HepG2 (cell line): ENCODE results near the gene ADCK2. TPM values are rescaled to one million over a fixed set of nuclear protein-coding genes. Genes with fewer than 3 reads are reported as not detected.

Source experiments
- ATAC-seq: fragments of 200-7000 bp; cut with Tn5 transposase; 3 replicates; pipeline ENCODE4 v1.9.1; 2020; ENCODE audit warnings: mild to moderate bottlenecking, moderate library complexity
- BruUV-seq: library from RNA; stranded (reverse); fragments of 400-500 nt; replicated peaks from 2 replicates; lab custom pipeline; 2021; lab: Mats Ljungman, UMichigan
- CTCF ChIA-PET: fragments of 300-600 bp; formaldehyde crosslinking; extraction: SDS; loops from one replicate; lab custom pipeline; 2021; ENCODE audit warnings: low total read pairs, inconsistent platforms, low intra/inter-chr PET ratio; lab: Yijun Ruan, JAX
- POLR2A ChIA-PET: fragments of 350-600 bp; sonication (Branson Sonifier 250); formaldehyde crosslinking; loops from one replicate; lab custom pipeline; 2020; ENCODE audit warnings: antibody characterized with exemption, inconsistent platforms; lab: Yijun Ruan, JAX
- DNase-seq: peaks from one replicate; pipeline ENCODE4 v3.0.0-alpha.2; 2015; ENCODE audit warnings: low spot score
- FAIRE-seq: peaks from 3 replicates; lab custom pipeline; 2011; peaks lifted over from hg19 to GRCh38; lab: Jason Lieb, UNC
- H2AFZ ChIP-seq: one replicate; pipeline ENCODE4 v1.6.1; 2011; ENCODE audit warnings: low read length, inconsistent platforms
- H3K27ac ChIP-seq: fragments of 300-600 bp; 3 replicates; pipeline ENCODE4 v1.8.0; 2011; ENCODE audit warnings: mixed run types, mild to moderate bottlenecking, mixed read lengths, low read length, inconsistent platforms; ENCODE audit not compliant: insufficient read depth; ENCODE audit errors: extremely low read length
- H3K27me3 ChIP-seq, 2 experiments: fragments of 200-600 bp in 1 of 2; 2 replicates in 1 of 2; 3 replicates in 1 of 2; pipeline versions ENCODE4 v1.6.0 to v1.8.0; 2011; ENCODE audit warnings: low read length in 2 of 2, mild to moderate bottlenecking in 2 of 2, moderate library complexity in 2 of 2, inconsistent platforms in 1 of 2; ENCODE audit not compliant: insufficient read depth in 2 of 2, control insufficient read depth in 1 of 2
- H3K36me3 ChIP-seq, 2 experiments: fragments of 200-600 bp in 1 of 2; replicated peaks in 1 of 2; 2 replicates in 1 of 2; 3 replicates in 1 of 2; pipeline versions ENCODE4 v1.5.1 to v1.8.0; 2011; ENCODE audit warnings: low read length in 2 of 2, inconsistent platforms in 1 of 2; ENCODE audit not compliant: insufficient read depth in 2 of 2, control insufficient read depth in 1 of 2
- H3K4me1 ChIP-seq: 2 replicates; pipeline ENCODE4 v1.5.1; 2012; ENCODE audit warnings: low read length, inconsistent platforms; ENCODE audit not compliant: insufficient read depth
- H3K4me2 ChIP-seq: 2 replicates; pipeline ENCODE4 v1.6.0; 2011; ENCODE audit warnings: low read depth, low read length, inconsistent platforms
- H3K4me3 ChIP-seq, 3 experiments: fragments of 200-600 bp in 1 of 3; sonication (generic), shearing (Covaris generic) in 1 of 3; replicated peaks in 1 of 3; 2 replicates each; pipeline ENCODE4 v1.5.1; 2011 to 2016; ENCODE audit warnings: low read length in 3 of 3, inconsistent platforms in 2 of 3, low read depth in 2 of 3, mild to moderate bottlenecking in 2 of 3, control low read depth in 1 of 3, mixed read lengths in 1 of 3; ENCODE audit not compliant: insufficient read depth in 1 of 3
- H3K79me2 ChIP-seq: one replicate; pipeline ENCODE4 v1.6.1; 2011; ENCODE audit warnings: low read length, inconsistent platforms; ENCODE audit not compliant: insufficient read depth
- H3K9ac ChIP-seq: 2 replicates; pipeline ENCODE4 v1.6.0; 2011; ENCODE audit warnings: mild to moderate bottlenecking, low read depth, low read length, inconsistent platforms; ENCODE audit not compliant: insufficient read depth
- H3K9me3 ChIP-seq: 2 replicates; pipeline ENCODE4 v1.5.1; 2012; ENCODE audit warnings: mild to moderate bottlenecking, low read length
- H4K20me1 ChIP-seq: 2 replicates; pipeline ENCODE4 v1.6.0; 2011; ENCODE audit warnings: inconsistent platforms, mild to moderate bottlenecking, low read length, moderate library complexity; ENCODE audit not compliant: insufficient read depth
- DNMT3B ChIP-seq: conservative IDR thresholded peaks from 2 replicates; pipeline ENCODE4 v1.6.1; 2016; ENCODE audit warnings: missing biosample characterization, control low read depth
- KDM1A ChIP-seq: IDR thresholded peaks from 2 replicates; pipeline ENCODE4 v1.6.1; 2016; ENCODE audit warnings: missing compliant biosample characterization
- SOX5 ChIP-seq: IDR thresholded peaks from 2 replicates; pipeline ENCODE4 v1.6.1; 2016; ENCODE audit warnings: borderline replicate concordance
- STAG1 ChIP-seq: sonication (generic); formaldehyde crosslinking; IDR thresholded peaks from 2 replicates; pipeline ENCODE4 v1.4.0; 2020; ENCODE audit warnings: missing genetic modification reagents
- STAT5B ChIP-seq: sonication (generic); formaldehyde crosslinking; IDR thresholded peaks from 2 replicates; pipeline ENCODE4 v1.4.0; 2020; ENCODE audit warnings: missing genetic modification reagents
- WGBS: methylation state at CpG from one replicate; pipeline ENCODE4 v1.1.6; 2017; ENCODE audit warnings: low lambda C conversion rate; 5-methylcytosine and 5-hydroxymethylcytosine counted together
- in situ Hi-C: cut with HindIII; loops from 2 replicates; pipeline ENCODE4 v1.10.0; 2017; ENCODE audit warnings: low pct_unique_long_range_greater_than_20kb; ENCODE audit not compliant: extremely low pct_ligation_motif_present
- intact Hi-C: fragments of 100-400 bp; cut with micrococcal nuclease; formaldehyde crosslinking; loops from one replicate; pipeline ENCODE4 v1.10.0; 2022; ENCODE audit not compliant: unreplicated experiment
- polyA plus RNA-seq, 8 experiments: library from polyadenylated mRNA; depleted of rRNA in 3 of 8; stranded (reverse) in 7 of 8; unstranded in 1 of 8; fragments of >200 nt; fragmentation: Illumina TruSeq in 4 of 8; extraction: Trizol in 4 of 8; gene quantifications; 2 replicates each; pipeline versions ENCODE4 v1.2.1 to v1.2.3, GENCODE V29; 2011 to 2016; ENCODE audit warnings: low read depth in 4 of 8, missing spikeins in 1 of 8, mixed read lengths in 1 of 8; ENCODE audit not compliant: insufficient read depth in 1 of 8
- total RNA-seq, 5 experiments: library from RNA; depleted of rRNA; stranded (reverse); fragments of >200 nt; fragmentation: Illumina TruSeq; extraction: Trizol; gene quantifications; 2 replicates each; pipeline ENCODE4 v1.2.3, GENCODE V29; 2016; ENCODE audit warnings: low read depth in 1 of 5
- TF ChIP-seq, protein P1 (sequence below): sonication (generic); formaldehyde crosslinking; conservative IDR thresholded peaks from 2 replicates; pipeline ENCODE4 v1.5.0; 2020; ENCODE audit warnings: missing genetic modification reagents
- TF ChIP-seq, protein P2 (sequence below): sonication (generic); formaldehyde crosslinking; IDR thresholded peaks from 2 replicates; pipeline ENCODE4 v1.5.0; 2020; ENCODE audit warnings: mild to moderate bottlenecking, missing genetic modification reagents, moderate library complexity

Gene ADCK2
- total and polyA plus RNA-seq, 2 of the 13 experiments (the other 11 are each of a cell fraction or from before 2014, with no cell fraction given), result 8.6 to 18.8 TPM

DNA sequence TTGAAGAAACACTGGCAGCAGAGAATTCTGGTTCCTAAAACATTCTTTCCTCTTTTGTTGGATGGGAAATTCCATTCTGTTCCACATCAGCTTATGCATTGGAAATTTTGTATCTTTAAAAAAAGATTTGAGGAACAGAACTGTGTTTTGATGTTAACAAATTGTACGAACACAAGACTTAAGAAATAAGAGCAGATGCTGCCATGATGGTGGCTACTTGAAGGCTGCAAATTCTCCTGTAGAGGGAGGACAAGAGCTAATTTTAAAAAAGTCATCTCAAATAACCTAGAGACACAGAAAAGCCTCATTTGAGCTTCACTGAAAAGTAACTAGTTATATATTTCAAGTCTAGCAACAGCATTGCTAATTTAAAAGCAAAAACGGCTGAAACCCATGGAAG, 53.5 kb downstream of the ADCK2 start:
- ATAC-seq (peak; percentile 30; the same call in 1 of the 3 replicates), FAIRE-seq (peak; percentile 36), DNase-seq (peak; percentile 10)
- in situ Hi-C loops, result no loop called here
- H3K9me3 ChIP-seq, result no peaks in the 10 kb centered on the region
- 56% methylated on average over 2 of the region's 2 CpGs for WGBS
- CTCF ChIA-PET, result no interaction called here
- H3K4me2 ChIP-seq, result no peak overlapping the region
- POLR2A ChIA-PET, result no interaction called here
- no peaks in the 10 kb centered on the region for H3K4me1 ChIP-seq
- no TSS peak for BruUV-seq
- no peaks in the 10 kb centered on the region for H4K20me1 ChIP-seq
- H2AFZ ChIP-seq, result no peak overlapping the region
- no peak for TF ChIP-seq KDM1A
- TF ChIP-seq STAT5B (CRISPR knock-in tag), result no peak
- TF ChIP-seq DNMT3B (CRISPR knock-in tag), result no peak
- TF ChIP-seq, protein P1, sequence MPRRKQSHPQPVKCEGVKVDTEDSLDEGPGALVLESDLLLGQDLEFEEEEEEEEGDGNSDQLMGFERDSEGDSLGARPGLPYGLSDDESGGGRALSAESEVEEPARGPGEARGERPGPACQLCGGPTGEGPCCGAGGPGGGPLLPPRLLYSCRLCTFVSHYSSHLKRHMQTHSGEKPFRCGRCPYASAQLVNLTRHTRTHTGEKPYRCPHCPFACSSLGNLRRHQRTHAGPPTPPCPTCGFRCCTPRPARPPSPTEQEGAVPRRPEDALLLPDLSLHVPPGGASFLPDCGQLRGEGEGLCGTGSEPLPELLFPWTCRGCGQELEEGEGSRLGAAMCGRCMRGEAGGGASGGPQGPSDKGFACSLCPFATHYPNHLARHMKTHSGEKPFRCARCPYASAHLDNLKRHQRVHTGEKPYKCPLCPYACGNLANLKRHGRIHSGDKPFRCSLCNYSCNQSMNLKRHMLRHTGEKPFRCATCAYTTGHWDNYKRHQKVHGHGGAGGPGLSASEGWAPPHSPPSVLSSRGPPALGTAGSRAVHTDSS (CRISPR knock-in tag), result no peak
- TF ChIP-seq SOX5 (CRISPR knock-in tag), result no peak
- TF ChIP-seq STAG1, result peak; percentile 60
- TF ChIP-seq, protein P2, sequence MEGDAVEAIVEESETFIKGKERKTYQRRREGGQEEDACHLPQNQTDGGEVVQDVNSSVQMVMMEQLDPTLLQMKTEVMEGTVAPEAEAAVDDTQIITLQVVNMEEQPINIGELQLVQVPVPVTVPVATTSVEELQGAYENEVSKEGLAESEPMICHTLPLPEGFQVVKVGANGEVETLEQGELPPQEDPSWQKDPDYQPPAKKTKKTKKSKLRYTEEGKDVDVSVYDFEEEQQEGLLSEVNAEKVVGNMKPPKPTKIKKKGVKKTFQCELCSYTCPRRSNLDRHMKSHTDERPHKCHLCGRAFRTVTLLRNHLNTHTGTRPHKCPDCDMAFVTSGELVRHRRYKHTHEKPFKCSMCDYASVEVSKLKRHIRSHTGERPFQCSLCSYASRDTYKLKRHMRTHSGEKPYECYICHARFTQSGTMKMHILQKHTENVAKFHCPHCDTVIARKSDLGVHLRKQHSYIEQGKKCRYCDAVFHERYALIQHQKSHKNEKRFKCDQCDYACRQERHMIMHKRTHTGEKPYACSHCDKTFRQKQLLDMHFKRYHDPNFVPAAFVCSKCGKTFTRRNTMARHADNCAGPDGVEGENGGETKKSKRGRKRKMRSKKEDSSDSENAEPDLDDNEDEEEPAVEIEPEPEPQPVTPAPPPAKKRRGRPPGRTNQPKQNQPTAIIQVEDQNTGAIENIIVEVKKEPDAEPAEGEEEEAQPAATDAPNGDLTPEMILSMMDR (CRISPR knock-in tag), result peak; percentile 42
- peaks cover 8% of the 10 kb centered on the region in 2 experiments; a peak in 4 of 5 replicates for H3K36me3 ChIP-seq
- no peaks in the 10 kb centered on the region for H3K27me3 ChIP-seq
- no peaks in the 10 kb centered on the region for H3K79me2 ChIP-seq
- no peak overlapping the region for H3K9ac ChIP-seq
- H3K4me3 ChIP-seq, result no peak overlapping the region
- intact Hi-C loops, result loop anchor here (2.0 kb wide), 1 partner anchor 287 kb away; no protein-coding TSS in a partner anchor
- no peak overlapping the region for H3K27ac ChIP-seq
